WTC11 (cell line): ENCODE results near the gene CST8.

Experiments
- ATF1 ChIP-seq: sonication (generic); formaldehyde crosslinking; IDR thresholded peaks from 2 replicates; pipeline ENCODE4 v1.8.1; 2023; ENCODE audit warnings: mild to moderate bottlenecking, moderate library complexity, missing genetic modification reagents
- CTCF ChIP-seq: fragments of 200-600 bp; IDR thresholded peaks from 2 replicates; pipeline ENCODE4 v1.8.0; 2022; ENCODE audit warnings: antibody characterized with exemption
- ELF4 ChIP-seq: sonication (generic); formaldehyde crosslinking; IDR thresholded peaks from 2 replicates; pipeline ENCODE4 v1.8.1; 2022; ENCODE audit warnings: low read depth, mild to moderate bottlenecking, moderate library complexity, missing genetic modification reagents
- ESRRA ChIP-seq: sonication (generic); formaldehyde crosslinking; IDR thresholded peaks from 2 replicates; pipeline ENCODE4 v1.8.1; 2022; ENCODE audit warnings: mild to moderate bottlenecking, missing genetic modification reagents, borderline replicate concordance
- GRHL2 ChIP-seq: fragments of 250-450 bp; sonication (Bioruptor Pico); IDR thresholded peaks from 2 replicates; pipeline ENCODE4 v1.8.0; 2022; ENCODE audit warnings: mild to moderate bottlenecking, moderate library complexity; ENCODE audit not compliant: insufficient replicate concordance, severe bottlenecking
- HMGXB4 ChIP-seq: sonication (generic); formaldehyde crosslinking; IDR thresholded peaks from 2 replicates; pipeline ENCODE4 v1.8.1; 2023; ENCODE audit warnings: mild to moderate bottlenecking, moderate library complexity, missing genetic modification reagents
- RORB ChIP-seq: fragments of 250-450 bp; sonication (Bioruptor Pico); IDR thresholded peaks from 2 replicates; pipeline ENCODE4 v1.9.0; 2021; ENCODE audit warnings: mild to moderate bottlenecking
- ZNF512 ChIP-seq: sonication (generic); formaldehyde crosslinking; IDR thresholded peaks from 2 replicates; pipeline ENCODE4 v1.8.1; 2022; ENCODE audit warnings: missing genetic modification reagents, borderline replicate concordance
- TF ChIP-seq, protein P1 (sequence below): sonication (generic); formaldehyde crosslinking; IDR thresholded peaks from 2 replicates; pipeline ENCODE4 v1.8.1; 2022; ENCODE audit warnings: mild to moderate bottlenecking, missing genetic modification reagents, moderate library complexity, borderline replicate concordance
- TF ChIP-seq, protein P2 (sequence below): sonication (generic); formaldehyde crosslinking; IDR thresholded peaks from 2 replicates; pipeline ENCODE4 v1.8.0; 2022; ENCODE audit warnings: mild to moderate bottlenecking, missing genetic modification reagents

DNA sequence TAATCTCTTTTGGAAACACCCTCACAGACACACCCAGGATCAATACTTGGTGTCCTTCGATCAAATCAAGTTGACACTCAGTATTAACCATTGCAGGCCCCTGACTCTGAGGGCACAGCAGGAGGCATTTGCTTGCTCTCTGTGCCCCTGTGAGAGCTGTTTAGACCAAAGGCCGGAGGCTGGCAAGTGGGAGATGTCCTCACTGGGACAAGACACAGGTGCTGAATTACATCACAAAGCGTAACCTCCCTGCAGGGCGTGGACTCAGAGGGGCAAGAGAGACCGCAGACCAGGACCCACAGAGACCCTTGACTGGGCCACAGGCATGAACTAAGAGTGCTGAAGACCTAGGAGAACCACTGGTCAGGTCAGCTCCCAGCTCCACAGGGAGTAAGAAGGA lies at the start of gene CST8:
- TF ChIP-seq ELF4 (CRISPR knock-in tag) (no peak), CTCF (no peak), ZNF512 (CRISPR knock-in tag) (no peak), RORB (CRISPR knock-in tag) (no peak), HMGXB4 (no peak), GRHL2 (CRISPR knock-in tag) (no peak), ESRRA (CRISPR knock-in tag) (no peak), ATF1 (no peak)
- TF ChIP-seq, protein P1, sequence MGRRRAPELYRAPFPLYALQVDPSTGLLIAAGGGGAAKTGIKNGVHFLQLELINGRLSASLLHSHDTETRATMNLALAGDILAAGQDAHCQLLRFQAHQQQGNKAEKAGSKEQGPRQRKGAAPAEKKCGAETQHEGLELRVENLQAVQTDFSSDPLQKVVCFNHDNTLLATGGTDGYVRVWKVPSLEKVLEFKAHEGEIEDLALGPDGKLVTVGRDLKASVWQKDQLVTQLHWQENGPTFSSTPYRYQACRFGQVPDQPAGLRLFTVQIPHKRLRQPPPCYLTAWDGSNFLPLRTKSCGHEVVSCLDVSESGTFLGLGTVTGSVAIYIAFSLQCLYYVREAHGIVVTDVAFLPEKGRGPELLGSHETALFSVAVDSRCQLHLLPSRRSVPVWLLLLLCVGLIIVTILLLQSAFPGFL (CRISPR knock-in tag): no peak
- TF ChIP-seq, protein P2, sequence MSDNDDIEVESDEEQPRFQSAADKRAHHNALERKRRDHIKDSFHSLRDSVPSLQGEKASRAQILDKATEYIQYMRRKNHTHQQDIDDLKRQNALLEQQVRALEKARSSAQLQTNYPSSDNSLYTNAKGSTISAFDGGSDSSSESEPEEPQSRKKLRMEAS (CRISPR knock-in tag): no peak
